OCI-M1 (cell line): ENCODE measurements around the gene SGIP1.
"Not testable (repeated sequence)": the region's sequence is repeated elsewhere in the genome, so short reads cannot be mapped to it uniquely, and the experiment has no call there.

ENCODE experiments used
- DNase-seq: peaks from one replicate; lab custom pipeline; 2025; lab: John Stamatoyannopoulos, UW

The SGIP1 gene

GRCh38 chr1:66732407-66733166, 198.6 kb downstream of the SGIP1 start:
- peak; percentile 73 for DNase-seq

DNA sequence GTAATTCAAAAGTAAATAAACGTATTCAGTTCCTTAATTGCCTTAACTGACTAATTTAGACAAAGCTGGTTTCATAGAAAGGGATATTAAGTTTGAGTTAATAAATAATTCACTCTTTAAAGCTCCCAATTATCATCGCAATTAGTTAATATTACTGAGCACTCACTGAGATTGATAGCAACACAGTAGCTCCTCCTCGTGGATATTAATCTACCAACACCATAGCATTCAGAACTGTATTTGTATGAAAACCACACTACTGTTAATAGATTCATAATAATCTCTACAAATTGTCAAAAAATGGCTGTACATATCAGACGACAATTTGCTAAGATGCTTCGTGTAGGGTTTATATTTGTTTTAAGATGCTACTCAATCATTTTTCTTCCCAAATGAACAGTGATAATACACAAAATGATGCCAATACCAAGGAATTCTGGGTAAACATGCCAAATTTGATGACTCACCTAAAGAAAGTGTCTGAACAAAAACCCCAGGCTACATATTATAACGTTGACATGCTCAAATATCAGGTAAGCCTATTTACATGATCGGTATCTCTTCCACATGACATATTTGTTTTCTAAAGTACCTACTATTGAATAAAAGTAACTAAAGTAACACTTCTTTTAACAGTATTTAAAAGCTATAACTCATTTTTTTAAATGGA, 199.5 kb downstream of the SGIP1 start:
- peak; percentile 35 for DNase-seq

DNA sequence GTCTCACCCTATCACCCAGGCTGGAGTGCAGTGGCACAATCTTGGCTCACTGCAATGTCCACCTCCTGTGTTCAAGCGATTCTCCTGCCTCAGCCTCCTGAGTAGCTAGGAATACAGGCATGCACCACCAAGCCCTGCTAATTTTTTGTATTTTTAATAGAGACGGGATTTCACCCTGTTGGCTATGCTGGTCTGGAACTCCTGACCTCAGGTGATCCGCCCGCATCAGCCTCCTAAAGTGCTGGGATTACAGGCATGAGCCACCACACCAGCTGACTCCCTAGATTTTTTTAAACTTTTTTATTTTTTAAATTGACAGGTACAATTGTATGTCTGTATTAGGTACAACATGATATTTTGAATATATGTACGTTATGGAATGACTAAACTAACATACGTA, 200.6 kb downstream of the SGIP1 start:
- DNase-seq: not testable (repeated sequence)

DNA sequence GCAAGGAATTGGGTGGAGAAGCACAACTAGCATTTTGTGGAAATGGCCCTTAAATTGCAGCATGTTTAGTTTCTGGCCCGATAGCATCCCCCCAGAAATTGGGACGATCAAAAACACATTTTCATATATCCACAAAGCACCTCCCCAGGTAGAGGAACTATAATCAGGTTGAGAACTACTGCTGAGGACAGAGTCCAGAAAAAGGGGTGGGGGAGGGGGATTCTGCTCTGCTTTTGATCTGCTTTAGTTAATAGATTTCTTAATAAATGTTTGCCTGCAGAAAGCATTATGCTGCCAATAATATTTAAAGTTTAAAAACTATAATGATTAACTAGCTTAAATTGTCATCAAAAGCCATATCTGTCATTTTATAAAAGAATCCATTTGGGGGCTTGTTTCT, 203.9 kb downstream of the SGIP1 start:
- no peak for DNase-seq

GRCh38 chr1:66739401-66740157, 205.6 kb downstream of the SGIP1 start:
- DNase-seq: no peak

- no peak for DNase-seq
Measured at GRCh38 chr1:66745451-66745850, 211.5 kb downstream of the SGIP1 start.

DNA sequence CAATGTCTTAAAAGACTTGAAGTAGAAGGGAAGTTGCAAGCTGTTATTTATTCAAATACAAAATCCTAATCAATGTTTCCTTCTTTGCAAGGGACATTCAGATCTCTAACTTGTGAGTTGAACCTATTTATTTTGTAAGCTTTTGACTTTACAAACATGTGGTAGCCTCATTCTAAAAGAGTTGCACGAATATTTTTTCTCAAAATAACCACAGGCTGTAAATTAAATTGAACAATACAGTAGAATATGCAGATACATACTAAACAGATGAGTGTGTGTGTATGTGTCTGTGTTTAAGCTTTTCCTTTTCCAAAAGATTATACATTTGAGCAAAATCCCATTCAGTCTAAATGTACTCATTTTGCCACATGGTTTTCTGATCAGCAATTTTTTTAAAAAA, 213.5 kb downstream of the SGIP1 start:
- DNase-seq: no peak

- DNase-seq: no peak
Measured at GRCh38 chr1:66750577-66750976, 216.6 kb downstream of the SGIP1 start.

- no peak for DNase-seq
Measured at GRCh38 chr1:66751160-66751559, 217.2 kb downstream of the SGIP1 start.

DNA sequence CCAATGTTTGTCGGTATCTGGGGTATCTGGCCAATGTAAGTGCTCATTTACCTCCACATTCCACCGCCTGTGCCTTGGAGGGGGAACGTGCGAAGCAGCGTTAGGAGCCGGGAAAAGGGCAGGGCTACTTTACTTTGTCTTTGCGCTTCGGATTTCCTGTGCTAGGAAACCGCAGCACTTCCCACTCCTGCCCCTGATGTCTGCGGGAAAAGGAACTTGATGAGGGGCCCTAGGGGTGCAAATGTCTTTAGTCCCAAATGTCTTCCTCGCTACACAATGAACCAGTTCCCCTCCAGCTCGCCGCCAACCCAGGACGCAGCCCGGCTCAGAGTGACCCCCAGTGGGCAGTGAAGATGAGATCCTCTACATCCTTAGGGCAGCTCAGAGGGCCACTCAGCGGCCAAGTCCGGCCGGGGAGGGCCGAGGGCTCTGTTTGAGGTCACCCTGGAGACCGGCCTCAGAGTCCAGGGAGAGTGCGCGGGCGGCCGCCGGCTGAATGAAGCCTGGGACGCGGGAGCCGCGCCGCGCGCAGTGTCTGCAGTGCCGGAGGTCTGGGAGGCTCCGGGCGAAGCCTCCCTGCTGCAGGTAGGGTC, 218.1 kb downstream of the SGIP1 start, which contains the start of gene DYNLT5:
Gene DYNLT5 (plus strand): TSS at position 460 of the 593 bp plus-strand sequence. CDS start 2,200 bp downstream, outside the sequence.
- no peak for DNase-seq

GRCh38 chr1:66752671-66753371, 218.9 kb downstream of the SGIP1 start:
- no peak for DNase-seq

DNA sequence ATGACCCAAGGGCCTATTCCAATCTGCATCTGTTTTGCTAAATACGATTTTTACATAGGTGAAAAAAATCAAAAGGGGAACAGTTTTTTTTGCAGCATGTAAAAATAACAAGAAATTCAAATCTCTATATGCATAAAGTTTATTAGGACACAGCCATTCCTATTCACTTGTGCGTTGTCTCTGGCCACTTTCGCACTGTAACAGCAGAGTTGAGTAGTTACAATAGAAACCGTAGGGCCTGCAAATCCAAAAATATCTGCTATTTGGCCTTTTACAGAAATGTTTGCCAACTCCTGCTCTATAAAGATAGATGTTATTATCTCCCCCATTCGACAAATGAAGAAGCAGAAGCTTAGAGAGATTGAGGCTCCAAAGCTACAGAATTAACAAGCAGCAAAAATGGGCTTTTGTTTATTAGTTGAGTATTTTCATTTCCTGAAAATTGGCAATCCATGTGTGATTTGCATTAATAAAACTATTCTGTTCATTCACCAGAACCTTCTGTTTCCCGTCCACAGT, 223.8 kb downstream of the SGIP1 start:
- peak; percentile 92 for DNase-seq

DNA sequence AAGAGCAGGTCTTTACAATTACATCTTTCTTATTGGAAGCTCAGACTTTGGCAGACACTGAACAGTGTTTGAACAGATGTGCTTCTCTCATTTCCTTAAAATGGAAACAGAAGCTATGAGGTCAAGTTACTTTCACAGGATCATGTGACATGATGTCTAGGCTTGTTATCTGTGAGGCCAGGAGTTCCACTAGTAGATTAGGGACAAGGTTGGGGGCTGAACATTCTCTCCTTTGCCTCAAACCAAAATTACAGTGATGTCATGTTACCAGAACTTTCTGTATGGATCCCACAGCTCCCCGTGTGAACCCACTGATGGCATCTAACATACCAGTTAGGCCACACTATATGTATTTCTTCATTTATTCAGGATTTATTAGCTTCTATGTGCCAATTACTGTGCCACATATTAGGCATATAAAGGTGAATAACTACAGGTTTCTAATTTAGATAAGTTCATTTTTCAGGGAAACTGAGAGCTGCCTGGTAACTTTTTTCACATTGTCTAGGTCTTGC, 224.3 kb downstream of the SGIP1 start:
- peak; percentile 96 for DNase-seq

DNA sequence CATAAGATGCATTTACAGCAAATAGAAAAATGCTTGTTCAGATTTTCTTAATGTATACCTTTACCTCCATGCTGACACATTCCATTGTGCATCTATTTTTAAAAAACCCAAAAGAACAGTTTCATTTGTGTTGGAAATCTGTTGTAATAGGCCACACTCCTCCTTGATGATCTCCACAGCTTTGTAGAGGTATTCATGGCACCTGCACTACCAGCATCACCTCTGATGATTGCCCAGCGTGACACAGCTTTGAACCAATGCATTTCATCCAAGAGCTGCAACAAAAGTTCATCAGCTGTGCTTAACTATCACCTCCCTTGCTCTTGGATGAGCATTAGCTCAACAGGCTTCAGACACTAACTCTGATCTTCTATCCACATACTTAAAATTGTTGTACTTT, 226.6 kb downstream of the SGIP1 start:
- DNase-seq: no peak

GRCh38 chr1:66761221-66761620, 227.3 kb downstream of the SGIP1 start:
- no peak for DNase-seq

- peak; percentile 88 for DNase-seq
Measured at GRCh38 chr1:66764994-66765578, 231.1 kb downstream of the SGIP1 start.

GRCh38 chr1:66767626-66768025, 233.7 kb downstream of the SGIP1 start:
- DNase-seq: peak; percentile 69

- DNase-seq: no peak
Measured at GRCh38 chr1:66768965-66769364, 235.0 kb downstream of the SGIP1 start.

- peak; percentile 77 for DNase-seq
Measured at GRCh38 chr1:66769512-66770229, 235.7 kb downstream of the SGIP1 start.

- DNase-seq: no peak
Measured at GRCh38 chr1:66770240-66770639, 236.3 kb downstream of the SGIP1 start.
